Epithelial cell of proximal tubule (primary cell): Measurements from ENCODE around the gene COL6A2. TPM values are rescaled to one million over a fixed set of nuclear protein-coding genes. Genes with fewer than 3 reads are reported as not detected.

Experiments used
- DNase-seq: peaks from one replicate; pipeline ENCODE4 v3.0.0-alpha.2; 2011; ENCODE audit warnings: low read depth
- H3K4me3 ChIP-seq: 2 replicates; pipeline ENCODE4 v1.5.1; 2011; ENCODE audit warnings: low read depth, mild to moderate bottlenecking, low read length
- total RNA-seq: library from RNA; depleted of rRNA; stranded (reverse); fragments of >200 nt; gene quantifications from 2 replicates; pipeline ENCODE4 v1.2.3, GENCODE V29; 2015
- TF ChIP-seq, protein P1 (sequence below): conservative IDR thresholded peaks from 2 replicates; pipeline ENCODE4 v1.5.1; 2012; ENCODE audit warnings: low read depth, mild to moderate bottlenecking, low read length

COL6A2 gene
- total RNA-seq, 1 donor from 2014 or later = 138 TPM

DNA sequence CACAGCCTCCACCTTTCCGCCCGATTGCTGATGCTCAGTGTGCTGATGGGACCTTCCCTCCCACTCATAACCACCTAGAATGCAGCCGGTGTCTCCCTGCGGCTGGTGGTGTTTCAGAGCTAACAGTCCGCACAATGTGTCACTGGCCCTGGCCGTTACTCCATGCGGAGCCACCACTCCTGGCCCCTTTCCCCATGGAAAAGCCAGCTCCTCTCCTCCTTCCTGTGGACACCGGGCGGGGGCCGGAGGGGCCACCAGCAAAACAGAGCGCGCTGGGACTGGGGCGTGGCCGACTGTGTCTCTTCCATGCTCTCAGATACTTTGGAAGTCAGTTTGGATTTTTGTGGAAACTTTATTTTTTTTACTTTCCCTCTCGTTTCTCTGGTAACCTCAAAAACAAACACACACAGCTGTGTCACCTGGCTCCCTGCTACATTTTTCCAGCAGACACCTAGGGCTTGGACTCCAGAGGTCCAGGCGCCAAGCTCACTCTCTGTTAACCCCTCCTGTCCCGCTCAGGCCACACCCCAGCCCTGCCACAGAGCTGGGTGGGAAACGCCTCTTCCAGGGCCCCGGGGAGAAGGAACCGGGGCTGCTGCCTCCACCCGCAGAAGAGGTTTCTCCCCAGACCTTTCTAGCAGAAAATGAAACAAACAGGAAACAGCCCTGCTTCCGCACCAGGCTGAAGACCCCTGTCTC lies 32.5 kb upstream of the COL6A2 start:
- TF ChIP-seq, protein P1, sequence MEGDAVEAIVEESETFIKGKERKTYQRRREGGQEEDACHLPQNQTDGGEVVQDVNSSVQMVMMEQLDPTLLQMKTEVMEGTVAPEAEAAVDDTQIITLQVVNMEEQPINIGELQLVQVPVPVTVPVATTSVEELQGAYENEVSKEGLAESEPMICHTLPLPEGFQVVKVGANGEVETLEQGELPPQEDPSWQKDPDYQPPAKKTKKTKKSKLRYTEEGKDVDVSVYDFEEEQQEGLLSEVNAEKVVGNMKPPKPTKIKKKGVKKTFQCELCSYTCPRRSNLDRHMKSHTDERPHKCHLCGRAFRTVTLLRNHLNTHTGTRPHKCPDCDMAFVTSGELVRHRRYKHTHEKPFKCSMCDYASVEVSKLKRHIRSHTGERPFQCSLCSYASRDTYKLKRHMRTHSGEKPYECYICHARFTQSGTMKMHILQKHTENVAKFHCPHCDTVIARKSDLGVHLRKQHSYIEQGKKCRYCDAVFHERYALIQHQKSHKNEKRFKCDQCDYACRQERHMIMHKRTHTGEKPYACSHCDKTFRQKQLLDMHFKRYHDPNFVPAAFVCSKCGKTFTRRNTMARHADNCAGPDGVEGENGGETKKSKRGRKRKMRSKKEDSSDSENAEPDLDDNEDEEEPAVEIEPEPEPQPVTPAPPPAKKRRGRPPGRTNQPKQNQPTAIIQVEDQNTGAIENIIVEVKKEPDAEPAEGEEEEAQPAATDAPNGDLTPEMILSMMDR = no peak
- DNase-seq = no peak
- H3K4me3 ChIP-seq = no peak overlapping the region

- DNase-seq = no peak
- no peak overlapping the region for H3K4me3 ChIP-seq
- TF ChIP-seq, protein P1 = no peak
Observed at GRCh38 chr21:46065914-46066551, 31.9 kb upstream of the COL6A2 start.

DNA sequence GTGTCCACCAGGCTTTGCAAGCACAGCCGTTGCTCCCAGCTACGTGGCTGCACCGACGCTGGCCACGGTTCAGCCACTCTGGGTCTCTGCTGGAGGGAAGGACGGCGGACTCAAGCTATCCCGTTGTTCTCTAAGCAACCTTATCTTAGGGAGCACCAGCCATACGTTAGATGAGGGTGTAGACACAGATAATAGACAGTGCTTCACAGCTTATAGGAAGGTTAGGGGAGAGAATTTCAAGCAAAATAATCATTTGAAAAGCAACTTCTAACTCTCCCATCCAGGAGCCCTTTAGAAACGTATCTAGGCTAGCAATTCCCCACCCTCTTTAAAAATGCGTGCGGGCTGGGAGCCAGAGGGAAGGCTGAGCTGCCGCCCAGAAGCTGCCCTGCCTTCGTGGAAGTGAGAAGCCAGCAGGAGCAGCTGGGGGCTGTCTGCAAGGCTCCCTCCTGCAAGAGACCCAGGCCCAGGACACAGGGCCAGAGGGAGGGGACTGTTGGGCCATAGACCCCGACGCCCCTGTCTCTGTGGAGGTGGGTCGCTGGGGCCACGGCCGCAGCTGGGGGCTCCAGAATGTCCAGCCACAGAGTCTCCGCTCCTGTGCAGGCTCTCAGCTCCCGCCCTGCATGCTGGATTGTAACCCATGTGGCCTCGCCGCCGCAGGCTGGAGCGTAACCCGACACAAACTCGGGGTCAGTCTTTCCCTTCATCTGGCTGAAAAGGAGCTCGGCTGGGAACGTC lies 31.2 kb upstream of the COL6A2 start:
- H3K4me3 ChIP-seq = no peak overlapping the region
- TF ChIP-seq, protein P1 = no peak
- DNase-seq = no peak

DNA sequence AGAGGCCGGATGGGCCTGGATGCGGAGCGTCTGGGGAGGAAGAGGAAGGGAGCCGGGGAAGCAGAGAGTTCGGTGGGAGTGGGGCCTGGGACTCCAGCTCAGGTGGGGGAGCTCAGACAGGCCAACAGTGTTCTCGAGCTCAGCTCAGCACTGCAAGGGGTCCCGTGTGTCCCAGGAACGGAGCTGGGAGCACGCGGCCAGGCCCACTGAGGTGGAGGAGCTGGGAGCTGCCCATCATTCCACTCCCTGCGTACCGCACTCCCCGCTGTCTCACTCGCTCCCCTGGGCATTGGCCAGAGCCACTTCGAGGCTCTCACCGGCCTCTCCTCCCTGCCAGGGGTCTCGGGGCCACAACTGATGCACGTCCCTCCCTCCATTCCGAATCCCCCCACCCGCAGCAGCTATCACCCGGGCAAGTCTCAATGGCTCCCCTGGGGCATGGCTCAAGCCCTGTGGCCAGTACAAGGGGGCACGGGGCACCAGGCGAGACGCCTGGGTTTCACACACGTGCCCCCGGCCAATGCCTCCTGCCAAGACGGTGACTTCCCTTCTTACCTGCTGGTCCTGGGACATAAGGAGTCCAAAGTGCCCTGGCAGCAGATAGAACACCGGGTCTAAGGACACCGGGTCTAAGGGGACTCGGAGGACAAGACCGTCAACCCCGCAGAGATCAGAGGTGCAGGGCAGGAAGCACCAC lies 30.3 kb upstream of the COL6A2 start:
- DNase-seq = no peak
- H3K4me3 ChIP-seq = no peak overlapping the region
- TF ChIP-seq, protein P1 = no peak

DNA sequence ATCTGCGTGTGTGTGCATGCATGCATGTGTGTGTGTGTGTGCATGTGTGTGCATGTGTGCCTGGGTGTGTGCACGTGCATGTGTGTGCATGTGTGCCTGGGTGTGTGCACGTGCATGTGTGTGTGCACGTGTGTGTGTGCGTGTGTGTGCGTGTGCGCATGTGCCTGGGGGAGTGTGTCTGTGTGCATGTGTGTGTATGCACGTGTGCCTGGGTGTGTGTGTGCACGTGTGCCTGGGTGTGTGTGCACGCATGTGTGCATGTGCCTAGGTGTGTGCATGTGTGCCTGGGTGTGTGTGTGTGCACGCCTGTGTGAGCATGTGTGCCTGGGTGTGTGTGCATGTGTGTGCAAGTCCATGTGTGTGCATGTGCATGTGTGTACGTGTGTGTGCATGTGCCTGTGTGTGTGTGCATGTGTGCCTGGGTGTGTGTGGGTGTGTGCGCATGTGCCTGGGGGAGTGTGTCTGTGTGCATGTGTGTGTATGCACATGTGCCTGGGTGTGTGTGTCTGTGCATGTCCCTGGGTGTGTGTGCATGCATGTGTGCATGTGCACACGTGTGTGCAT lies 29.3 kb upstream of the COL6A2 start:
- DNase-seq = no peak
- TF ChIP-seq, protein P1 = no peak
- no peak overlapping the region for H3K4me3 ChIP-seq

DNA sequence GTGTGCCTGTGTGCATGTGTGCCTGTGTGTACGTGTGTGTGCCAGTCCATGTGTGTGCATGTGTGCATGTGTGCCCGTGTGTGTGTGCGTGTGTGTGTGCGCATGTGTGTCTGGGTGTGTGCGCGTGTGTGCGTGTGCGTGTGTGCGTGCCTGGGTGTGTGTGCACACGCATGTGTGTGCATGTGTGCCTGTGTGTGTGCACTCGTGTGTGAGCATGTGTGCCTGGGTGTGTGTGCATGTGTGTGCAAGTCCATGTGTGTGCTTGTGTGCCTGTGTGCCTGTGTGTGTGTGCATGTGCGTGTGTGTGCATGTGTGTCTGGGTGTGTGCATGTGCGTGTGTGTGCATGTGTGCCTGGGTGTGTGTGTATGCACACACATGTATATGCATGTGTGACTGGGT lies 28.7 kb upstream of the COL6A2 start:
- no peak for DNase-seq
- no peak overlapping the region for H3K4me3 ChIP-seq
- TF ChIP-seq, protein P1 = no peak
